GM19025 (cell line): ENCODE data around the gene PBX3.

Experiments used
- ATAC-seq: cut with Tn5 transposase; IDR thresholded peaks from one replicate; pipeline ENCODE4 v1.9.1; 2021; ENCODE audit warnings: mild to moderate bottlenecking, low read depth, moderate library complexity; ENCODE audit not compliant: unreplicated experiment

PBX3 gene

DNA sequence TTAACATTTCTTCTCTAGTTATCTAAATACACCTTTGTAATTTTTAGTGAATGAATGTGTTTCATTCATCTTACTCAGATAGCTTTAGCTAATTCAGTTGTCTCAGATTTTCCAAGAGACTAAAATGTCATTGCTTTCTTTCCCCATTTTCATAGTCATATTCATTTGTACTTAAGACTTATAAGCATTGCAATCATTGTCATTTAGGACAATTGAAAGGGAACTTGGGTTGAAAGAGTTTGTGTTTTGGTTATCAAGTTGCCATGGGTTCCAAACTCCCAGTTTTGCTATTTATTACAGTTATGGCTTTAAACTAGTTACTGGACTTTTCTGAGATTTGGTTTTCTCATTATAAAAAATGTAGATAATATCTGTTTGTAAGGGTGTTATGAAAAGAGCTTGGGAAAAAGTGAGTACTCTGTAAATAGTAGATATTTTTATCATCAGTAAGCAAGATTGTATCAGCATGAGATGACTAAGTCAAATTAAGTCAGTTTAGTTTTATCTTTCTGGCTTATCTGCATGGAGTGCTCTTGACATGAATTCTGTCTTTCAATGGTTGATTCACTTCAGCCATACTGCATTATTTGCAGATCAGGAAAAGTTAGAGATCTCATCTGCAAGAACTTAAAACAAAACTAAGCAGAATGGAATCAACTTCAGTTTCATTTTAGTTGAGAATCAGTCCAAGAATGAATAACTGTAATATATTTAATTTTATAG lies 107.5 kb downstream of the PBX3 start:
- ATAC-seq = no peak

DNA sequence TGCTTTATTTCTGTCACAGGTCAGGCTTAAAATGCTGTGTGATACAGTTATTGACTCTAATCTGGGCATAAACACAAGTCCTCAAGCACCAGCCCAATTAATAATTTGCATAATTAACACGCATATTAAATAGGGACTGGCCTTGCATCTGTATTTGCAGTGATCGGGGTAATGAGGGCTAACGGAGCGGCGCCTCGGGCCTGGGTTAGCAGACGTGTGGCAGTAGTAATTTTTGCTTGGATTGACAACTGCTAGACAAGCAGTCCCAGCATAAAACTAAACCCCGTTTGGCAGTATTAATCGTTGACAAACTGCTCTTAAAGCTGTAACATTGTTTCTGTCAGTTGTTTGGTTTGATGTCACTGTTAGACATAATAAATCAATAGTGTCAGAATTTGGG lies 109.2 kb downstream of the PBX3 start:
- ATAC-seq = no peak

- no peak for ATAC-seq
These were observed 114.4 kb downstream of the PBX3 start for GRCh38 chr9:125861405-125862058.

GRCh38 chr9:125863923-125864322 lies 116.8 kb downstream of the PBX3 start:
- ATAC-seq = no peak

- no peak for ATAC-seq
These were observed 120.7 kb downstream of the PBX3 start for GRCh38 chr9:125867751-125868415.

DNA sequence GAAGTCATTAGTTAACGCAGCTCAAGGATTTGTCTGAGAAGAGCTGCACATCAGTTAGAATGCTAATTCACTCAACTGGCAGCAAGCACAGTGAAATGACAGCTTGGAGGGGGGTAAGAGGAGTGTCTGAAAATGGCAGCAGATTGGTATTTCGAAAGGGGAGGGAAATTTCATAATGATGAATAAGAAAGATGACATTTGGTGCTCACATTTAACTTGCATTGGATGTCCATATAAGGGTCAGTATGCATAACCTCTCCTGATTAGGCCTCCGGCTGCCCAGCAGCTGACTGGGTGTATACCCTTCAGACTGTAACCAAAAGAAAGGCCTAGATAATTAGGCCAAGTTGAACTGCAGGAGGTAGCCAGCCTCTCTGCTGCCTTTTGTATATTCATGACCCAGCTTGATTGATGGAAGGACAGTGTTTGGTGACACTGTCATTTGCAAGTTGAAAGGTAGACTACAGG lies 131.0 kb downstream of the PBX3 start:
- ATAC-seq = no peak

- no peak for ATAC-seq
These were observed 133.9 kb downstream of the PBX3 start for GRCh38 chr9:125881042-125881441.

- no peak for ATAC-seq
These were observed 136.5 kb downstream of the PBX3 start for GRCh38 chr9:125883565-125884217.

GRCh38 chr9:125884218-125884595 lies 137.0 kb downstream of the PBX3 start:
- no peak for ATAC-seq

DNA sequence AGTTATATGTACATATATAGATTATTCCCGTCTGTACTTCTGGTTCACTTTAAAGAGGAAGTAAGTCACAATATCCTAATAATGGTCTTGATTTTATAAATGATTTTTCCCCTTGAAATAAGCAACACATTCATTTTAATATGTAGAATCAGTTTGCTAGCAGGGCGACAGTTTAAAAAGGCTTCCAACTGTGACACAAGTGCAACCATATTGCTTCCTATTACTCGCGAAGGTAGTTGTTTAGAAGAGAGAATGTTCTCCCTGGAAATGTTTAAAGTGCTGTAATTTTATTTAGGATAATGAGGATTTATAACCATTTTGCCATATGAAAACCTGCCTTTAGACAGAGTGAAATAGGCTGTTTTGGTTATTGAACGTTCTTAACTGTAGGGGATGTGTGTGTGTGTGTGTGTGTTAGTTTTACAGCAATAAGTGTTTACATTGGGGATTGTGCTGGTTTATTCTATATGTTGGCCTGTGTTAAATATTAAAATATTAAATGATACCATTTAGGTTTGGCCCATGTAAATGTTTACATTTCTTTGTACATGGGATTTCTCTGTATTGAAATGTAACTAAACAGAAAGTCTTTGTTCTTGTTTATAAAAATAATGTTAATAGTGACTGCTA lies 138.3 kb downstream of the PBX3 start:
- no peak for ATAC-seq

GRCh38 chr9:125886365-125886764 lies 139.2 kb downstream of the PBX3 start:
- no peak for ATAC-seq

DNA sequence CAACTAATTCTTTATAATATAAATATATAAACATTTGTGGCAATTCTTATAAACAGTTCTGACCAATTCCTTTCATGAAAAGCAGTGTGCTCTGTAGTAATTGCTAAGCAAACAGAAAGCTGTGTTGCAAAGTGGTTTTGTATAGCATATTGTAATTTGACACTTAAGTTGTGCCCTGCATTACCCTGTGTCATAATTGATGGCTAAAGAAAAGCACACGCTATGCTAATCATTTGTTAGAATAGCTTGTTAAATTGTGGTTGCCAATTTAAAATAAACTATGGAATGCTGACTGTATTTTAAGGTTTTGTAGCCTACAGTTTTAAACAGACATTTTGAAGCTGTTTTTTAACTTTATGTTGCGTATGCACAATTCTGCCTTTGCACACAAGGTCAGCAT lies 140.0 kb downstream of the PBX3 start:
- no peak for ATAC-seq

DNA sequence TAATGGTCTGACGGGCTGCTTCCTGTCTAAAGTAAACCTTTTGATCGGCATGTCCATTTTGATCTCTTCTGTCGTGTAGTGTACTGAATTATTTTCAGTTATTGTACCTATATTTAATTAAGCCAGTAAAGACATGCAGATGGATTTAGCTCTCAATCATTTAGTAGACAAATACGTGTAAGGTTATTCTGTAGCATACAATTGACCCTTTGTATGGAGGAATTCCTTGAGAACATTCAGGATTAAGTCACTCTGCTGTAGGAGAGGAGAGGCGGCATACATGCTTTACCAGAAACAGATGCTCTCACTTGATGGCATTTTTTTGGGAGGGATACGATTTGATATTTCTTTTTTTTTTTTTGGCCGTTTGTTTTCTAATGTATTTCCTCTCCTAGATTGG lies 141.0 kb downstream of the PBX3 start:
- ATAC-seq = no peak

DNA sequence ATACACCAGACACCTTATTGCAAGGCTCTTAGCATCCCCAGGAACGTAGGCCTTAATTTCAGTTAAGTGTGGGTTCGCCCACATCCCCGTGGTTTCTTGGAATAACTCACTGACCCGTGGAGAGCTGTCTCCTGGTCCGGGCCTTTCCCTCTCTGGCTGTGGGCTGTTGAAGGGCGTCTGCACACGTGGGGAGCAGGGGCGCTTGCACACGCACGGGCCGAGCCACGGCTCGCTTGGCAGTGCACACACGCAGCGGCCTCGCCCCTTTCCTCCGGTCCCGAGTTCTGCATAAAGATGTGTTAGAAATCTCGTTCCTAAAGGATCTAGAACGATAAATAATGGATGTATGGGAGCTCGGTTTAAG lies 141.9 kb downstream of the PBX3 start:
- ATAC-seq = peak; percentile 31

- peak; percentile 52 for ATAC-seq
These were observed 142.6 kb downstream of the PBX3 start for GRCh38 chr9:125889476-125890419.

DNA sequence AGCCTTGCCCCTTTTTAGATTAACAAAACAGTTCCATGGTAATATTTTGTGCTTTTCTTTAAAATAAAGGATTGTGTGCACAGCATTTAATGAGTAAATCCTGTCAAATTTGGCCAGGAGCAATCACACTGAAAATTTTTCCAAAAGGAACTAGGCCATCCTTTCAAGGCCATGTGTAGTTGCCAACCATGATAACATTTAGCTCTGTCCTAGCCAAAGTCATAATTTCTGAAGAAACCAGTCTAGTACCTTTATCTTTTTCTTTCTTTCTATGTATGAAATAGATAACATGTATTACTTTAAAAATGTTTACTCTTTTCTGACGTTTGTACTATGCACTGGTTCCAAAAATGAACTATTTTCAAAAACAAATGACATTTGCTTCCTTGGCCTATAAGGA lies 143.7 kb downstream of the PBX3 start:
- ATAC-seq = no peak

DNA sequence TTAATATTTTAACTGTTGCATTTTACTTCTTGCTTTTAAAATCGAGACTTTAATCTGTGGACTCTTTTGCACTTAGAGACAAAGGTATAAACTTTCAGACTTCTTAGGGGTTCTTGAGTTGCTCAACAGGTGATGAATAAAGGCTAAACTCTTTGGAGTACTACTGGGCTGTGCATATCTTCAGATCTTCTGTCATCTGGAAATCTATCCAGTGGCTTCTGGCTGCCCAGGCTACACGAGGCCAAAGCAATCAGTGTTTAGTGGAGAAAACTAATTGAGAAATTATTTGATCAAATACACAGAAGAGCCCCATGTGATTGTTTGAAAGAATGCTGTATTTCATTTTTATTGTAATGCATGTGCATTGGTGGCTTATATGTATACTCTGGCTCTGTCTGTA lies 146.1 kb downstream of the PBX3 start:
- ATAC-seq = no peak

DNA sequence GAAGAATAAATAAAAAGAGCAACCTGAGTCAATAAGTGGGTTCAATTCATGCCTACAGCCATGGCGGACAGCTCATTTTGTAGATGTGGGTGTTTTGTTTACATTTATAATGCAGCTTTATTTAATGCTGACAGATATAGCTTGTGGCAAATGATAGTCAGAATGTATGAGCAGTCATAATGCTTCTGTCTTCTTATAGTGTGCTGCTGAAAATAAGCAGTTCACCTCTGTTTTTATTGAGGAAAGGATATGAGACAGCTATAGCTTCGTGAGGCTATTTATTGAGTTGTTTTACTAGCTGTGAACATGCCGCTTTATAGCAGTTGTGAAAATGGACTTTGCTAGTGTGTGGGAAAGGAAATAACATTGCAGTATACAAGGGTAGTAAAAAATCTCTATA lies 147.4 kb downstream of the PBX3 start:
- no peak for ATAC-seq

DNA sequence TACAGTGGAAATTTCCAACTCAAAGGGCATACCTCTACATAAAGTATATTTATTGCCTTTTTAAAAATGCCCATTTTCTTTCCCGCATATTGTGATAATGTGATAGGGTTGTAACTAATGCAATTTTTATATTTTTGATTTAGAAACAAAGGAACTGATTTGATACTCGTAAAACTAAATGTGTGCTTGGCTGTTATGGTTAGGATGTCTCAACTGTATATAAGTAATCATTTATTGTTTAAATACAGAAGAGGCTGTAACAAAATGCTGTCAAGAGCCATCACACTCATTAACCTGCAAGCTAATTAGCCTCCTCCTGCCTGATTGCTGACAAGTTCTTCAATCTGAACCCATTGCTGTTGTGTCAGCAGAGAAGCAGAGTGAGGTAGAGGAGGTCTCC lies 149.2 kb downstream of the PBX3 start:
- ATAC-seq = no peak

GRCh38 chr9:125896964-125897363 lies 149.8 kb downstream of the PBX3 start:
- no peak for ATAC-seq
